Heart right ventricle (tissue), 16 donors: ENCODE results near the gene USP47. TPM values are rescaled to one million over a fixed set of nuclear protein-coding genes. Genes with fewer than 3 reads are reported as not detected.
A peak's percentile ranks its signal among the peaks of the same experiment; 100 is the strongest.

Experiments
- ATAC-seq, 8 donors: fragments of 200-7000 bp; cut with Tn5 transposase; one replicate each; pipeline ENCODE4 v1.9.1; 2020; ENCODE audit warnings: mild to moderate bottlenecking in 8 of 8, moderate library complexity in 8 of 8, moderate number of reproducible peaks in 1 of 8
- DNase-seq, 2 donors: peaks; one replicate each; pipeline ENCODE4 v3.0.0-alpha.2; 2020
- H3K27ac ChIP-seq, 10 donors: fragments of 200-600 bp; sonication (generic) in 2 of 10; one replicate each; pipeline versions ENCODE4 v1.5.0 to v1.8.0; 2020 to 2022; ENCODE audit warnings: mild to moderate bottlenecking in 3 of 10
- H3K27me3 ChIP-seq, 7 donors: fragments of 200-600 bp; one replicate each; pipeline ENCODE4 v1.8.0; 2021 to 2022; ENCODE audit warnings: mild to moderate bottlenecking in 2 of 7
- H3K36me3 ChIP-seq, 9 donors: fragments of 200-600 bp; sonication (generic) in 1 of 9; one replicate each; pipeline versions ENCODE4 v1.5.0 to v1.8.0; 2020 to 2022; ENCODE audit warnings: mild to moderate bottlenecking in 2 of 9
- H3K4me1 ChIP-seq, 9 donors: fragments of 200-600 bp; sonication (generic) in 1 of 9; one replicate each; pipeline versions ENCODE4 v1.5.0 to v1.8.0; 2020 to 2022; ENCODE audit warnings: mild to moderate bottlenecking in 4 of 9
- H3K4me3 ChIP-seq, 10 donors: fragments of 200-600 bp; sonication (generic) in 2 of 10; one replicate each; pipeline versions ENCODE4 v1.5.0 to v1.8.0; 2020 to 2022; ENCODE audit warnings: mild to moderate bottlenecking in 7 of 10, moderate library complexity in 2 of 10
- H3K9me3 ChIP-seq, 11 donors: fragments of 200-600 bp in 10 of 11; sonication (generic) in 2 of 11; one replicate each; pipeline versions ENCODE4 v1.5.0 to v1.8.0; 2013 to 2022; ENCODE audit warnings: mild to moderate bottlenecking in 2 of 11, control low read depth in 1 of 11, moderate library complexity in 1 of 11
- WGBS, 2 donors: extraction: QIAGEN DNeasy Blood & Tissue Kit; methylation state at CpG; one replicate each; pipeline ENCODE4 v1.1.7; 2013; ENCODE audit warnings: inconsistent platforms in 1 of 2; 5-methylcytosine and 5-hydroxymethylcytosine counted together
- intact Hi-C, 10 donors: fragments of 100-400 bp; cut with DNase I; formaldehyde crosslinking; loops; one replicate each; pipeline versions ENCODE4 v1.11.1 to v1.14.2; 2022
- polyA plus RNA-seq, 2 donors: library from polyadenylated mRNA; stranded (reverse); fragments of 200-250 nt; gene quantifications; one replicate each; pipeline ENCODE4 v1.2.3, GENCODE V29; 2013
- total RNA-seq, 10 donors: library from RNA; stranded (reverse); fragmentation: NEBNext Ultra II Directional in 3 of 10; extraction: Animal tissue kit (Norgen Biotek cat#: 25700) in 3 of 10; gene quantifications; one replicate each; pipeline versions ENCODE4 v1.2.1 to v1.2.4, GENCODE V29; 2021 to 2023
- TF ChIP-seq, protein P1 (sequence below), 9 donors: fragments of 200-600 bp; sonication (generic) in 2 of 9; IDR thresholded peaks; one replicate each; pipeline versions ENCODE4 v1.5.0 to v1.8.0; 2021 to 2022; ENCODE audit warnings: antibody characterized with exemption in 9 of 9, mild to moderate bottlenecking in 5 of 9, moderate library complexity in 1 of 9
- donor health status: Arrhythmogenic right ventricular cardiomyopathy.
- donor health status: ischemic (EF 13 %, LVEDD 7.1; RV severe dilation, severe dysfunction).
- donor health status: healthy with polysubstance abuse.
- donor health status: DM: no; HTN: yes; CAD: no.
- donor health status: DM: no; HTN: no; CAD: no.
- donor health status: ischemic (EF 25% LVEDD 6.9; RV normal size, moderate dysfunction).
- donor health status: ischemic (EF 25% LVEDD 5.7; RV mildly dilated, moderate dysfunction).
- donor health status: healthy.
- donor health status: DM: yes; HTN: yes; CAD: no.
- donor health status: Ischemic cardiomyopathy.
- donor health status: ischemic (EF 35%, LVEDD 5.7; RV mildly dilated, moderate dysfunction).
- donor health status: nonischemic (EF 11% LVEDD 7.7; RV severe dilation, severe dysfunction).
- donor health status: DM: yes; HTN: yes; CAD: no.
- donor health status: PGD.
- donor health status: ischemic (EF 29% LVEDD 5.4; RV normal size, mild dysfunction).
- donor health status: nonischemic (EF 23%, LVEDD 6.1; RV moderate dilation, normal function).

Gene USP47
- total and polyA plus RNA-seq, 12 donors = 30.5 to 56.4 (median 52.5) TPM

DNA sequence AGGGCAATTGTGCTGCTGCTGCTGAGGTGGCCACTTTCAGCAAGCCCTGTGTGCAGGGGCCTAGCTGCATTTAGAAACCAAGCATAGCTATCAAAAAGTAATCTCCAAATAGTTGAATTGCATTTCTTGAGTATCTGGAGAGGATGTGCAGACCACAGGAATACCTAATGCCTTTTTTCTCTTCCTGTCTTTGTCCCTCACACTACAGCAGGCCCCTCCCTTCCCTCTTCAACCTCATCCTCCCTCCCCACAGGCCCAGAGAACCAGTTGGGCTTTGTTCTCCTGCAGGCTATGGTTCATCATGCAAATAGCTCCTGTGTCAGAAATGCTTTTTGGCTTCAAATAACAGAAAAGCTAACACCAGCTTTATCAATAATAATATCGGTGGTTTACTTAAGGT, 118.9 kb downstream of the USP47 start:
- H3K4me1 ChIP-seq = peaks cover 0 to 55% (median 25%) of the 10 kb centered on the region in 9 donors
- TF ChIP-seq, protein P1, sequence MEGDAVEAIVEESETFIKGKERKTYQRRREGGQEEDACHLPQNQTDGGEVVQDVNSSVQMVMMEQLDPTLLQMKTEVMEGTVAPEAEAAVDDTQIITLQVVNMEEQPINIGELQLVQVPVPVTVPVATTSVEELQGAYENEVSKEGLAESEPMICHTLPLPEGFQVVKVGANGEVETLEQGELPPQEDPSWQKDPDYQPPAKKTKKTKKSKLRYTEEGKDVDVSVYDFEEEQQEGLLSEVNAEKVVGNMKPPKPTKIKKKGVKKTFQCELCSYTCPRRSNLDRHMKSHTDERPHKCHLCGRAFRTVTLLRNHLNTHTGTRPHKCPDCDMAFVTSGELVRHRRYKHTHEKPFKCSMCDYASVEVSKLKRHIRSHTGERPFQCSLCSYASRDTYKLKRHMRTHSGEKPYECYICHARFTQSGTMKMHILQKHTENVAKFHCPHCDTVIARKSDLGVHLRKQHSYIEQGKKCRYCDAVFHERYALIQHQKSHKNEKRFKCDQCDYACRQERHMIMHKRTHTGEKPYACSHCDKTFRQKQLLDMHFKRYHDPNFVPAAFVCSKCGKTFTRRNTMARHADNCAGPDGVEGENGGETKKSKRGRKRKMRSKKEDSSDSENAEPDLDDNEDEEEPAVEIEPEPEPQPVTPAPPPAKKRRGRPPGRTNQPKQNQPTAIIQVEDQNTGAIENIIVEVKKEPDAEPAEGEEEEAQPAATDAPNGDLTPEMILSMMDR (IDR thresholded peaks at IDR 0.05) = no peak
- H3K36me3 ChIP-seq = peaks cover 0 to 52% (median 13%) of the 10 kb centered on the region in 9 donors
- no peaks in the 10 kb centered on the region for H3K27me3 ChIP-seq
- ATAC-seq = no peak
- peaks cover 0 to 10% (median 0%) of the 10 kb centered on the region in 11 donors for H3K9me3 ChIP-seq
- 90 to 98% methylated on average over 1 of the region's 1 CpG for WGBS, 2 donors
- intact Hi-C loops = no loop called here
- no peak for DNase-seq
- H3K27ac ChIP-seq = no peak overlapping the region
- no peak overlapping the region for H3K4me3 ChIP-seq

- WGBS, 2 donors = 96 to 98% methylated on average over 3 of the region's 3 CpGs
- no peak for ATAC-seq
- no peak for DNase-seq
Measured at GRCh38 chr11:11961399-11962028, 119.7 kb downstream of the USP47 start.

GRCh38 chr11:11963067-11963466, 121.3 kb downstream of the USP47 start:
- no peaks in the 10 kb centered on the region for H3K27me3 ChIP-seq
- intact Hi-C loops = no loop called here
- H3K4me1 ChIP-seq = peaks cover 0 to 65% (median 28%) of the 10 kb centered on the region in 9 donors
- H3K4me3 ChIP-seq = no peak overlapping the region
- H3K27ac ChIP-seq = peak overlapping the region in 6 of 10 donors; percentile 31 to 78 (median 42)
- TF ChIP-seq, protein P1 (IDR thresholded peaks at IDR 0.05) = no peak
- WGBS, 2 donors = 85 to 90% methylated on average over 7 of the region's 7 CpGs
- H3K36me3 ChIP-seq = peaks cover 0 to 47% (median 2%) of the 10 kb centered on the region in 9 donors
- H3K9me3 ChIP-seq = peaks cover 0 to 10% (median 0%) of the 10 kb centered on the region in 11 donors
- no peak for DNase-seq
- no peak for ATAC-seq

More at GRCh38 chr11:11961399-11962028, 119.7 kb downstream of the USP47 start:
- H3K9me3 ChIP-seq = peaks cover 0 to 10% (median 0%) of the 10 kb centered on the region in 11 donors
- TF ChIP-seq, protein P1 (IDR thresholded peaks at IDR 0.05) = no peak
- H3K27me3 ChIP-seq = no peaks in the 10 kb centered on the region
- peak overlapping the region in 4 of 10 donors; percentile 6 to 78 (median 16) for H3K27ac ChIP-seq
- no peak overlapping the region for H3K4me3 ChIP-seq
- intact Hi-C loops = no loop called here
- H3K36me3 ChIP-seq = peaks cover 0 to 50% (median 6%) of the 10 kb centered on the region in 9 donors
- peaks cover 0 to 58% (median 25%) of the 10 kb centered on the region in 9 donors for H3K4me1 ChIP-seq

- Histone ChIP-seq H3K27me3 (no peaks in the 10 kb centered on the region), H3K9me3 (peaks cover 0 to 10% (median 0%) of the 10 kb centered on the region in 11 donors), H3K36me3 (peaks cover 0 to 42% (median 2%) of the 10 kb centered on the region in 9 donors), H3K4me3 (no peak overlapping the region), H3K4me1 (peaks cover 0 to 76% (median 38%) of the 10 kb centered on the region in 9 donors), H3K27ac (peak overlapping the region in 8 of 10 donors; percentile 47 to 80 (median 68))
- 57 to 67% methylated on average over 15 of the region's 15 CpGs for WGBS, 2 donors
- TF ChIP-seq, protein P1 (IDR thresholded peaks at IDR 0.05) = no peak
- DNase-seq (peak in 1 of 2 donors; percentile 59), ATAC-seq (peak in 7 of 8 donors; percentile 41 to 77 (median 59))
- intact Hi-C loops = no loop called here
Measured at GRCh38 chr11:11963842-11964773, 122.3 kb downstream of the USP47 start.
